HG03575 (cell line): ENCODE data around the gene METTL25B.

Experiments
- ATAC-seq: cut with Tn5 transposase; IDR thresholded peaks from one replicate; pipeline ENCODE4 v1.9.1; 2021; ENCODE audit not compliant: unreplicated experiment, insufficient number of reproducible peaks, low FRiP score; ENCODE audit errors: extremely low read depth

METTL25B gene

GRCh38 chr1:156727926-156728598, at the start of gene METTL25B:
METTL25B (plus strand) TSS chr1:156728469; CDS start chr1:156729105, 636 bp downstream.
- no peak for ATAC-seq

GRCh38 chr1:156680056-156680455, 48.2 kb upstream of the METTL25B start:
- no peak for ATAC-seq

DNA sequence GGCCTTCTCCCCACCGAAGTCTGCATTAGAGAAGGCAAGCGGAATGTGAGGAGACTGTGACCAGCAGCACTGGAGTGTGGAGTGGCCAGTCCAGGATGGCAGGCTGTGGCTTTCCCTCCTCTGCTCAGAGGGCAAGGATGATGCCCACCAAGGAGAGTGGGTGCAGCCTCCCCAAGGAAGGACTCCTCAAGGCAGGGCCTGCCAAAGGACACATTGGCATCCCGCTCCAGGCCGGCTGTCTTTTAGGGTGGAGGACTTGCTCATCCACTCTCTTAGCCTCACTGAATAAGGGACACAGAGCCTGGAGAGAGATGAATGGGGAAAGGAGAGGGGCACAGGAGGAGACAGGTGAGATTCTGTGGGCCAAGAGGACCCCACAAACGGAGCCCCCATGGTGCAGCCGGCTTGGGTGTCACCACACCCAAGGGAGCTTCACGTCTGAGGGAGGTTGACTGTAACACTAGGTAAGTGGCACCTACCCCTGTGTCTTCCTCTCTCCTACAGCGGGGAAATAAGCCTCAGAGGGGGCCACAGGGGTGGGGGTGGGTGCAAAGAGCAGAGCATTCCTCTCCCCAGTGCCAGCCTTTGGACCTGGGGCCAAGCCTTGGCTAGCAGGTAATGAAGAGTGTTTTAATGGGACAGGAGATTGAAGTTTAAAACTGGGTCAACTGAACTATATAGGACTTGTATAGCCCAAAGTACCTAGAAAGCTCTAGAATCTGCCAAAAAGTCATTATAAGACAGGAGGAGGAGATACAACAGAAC, 46.9 kb upstream of the METTL25B start:
- ATAC-seq: no peak

DNA sequence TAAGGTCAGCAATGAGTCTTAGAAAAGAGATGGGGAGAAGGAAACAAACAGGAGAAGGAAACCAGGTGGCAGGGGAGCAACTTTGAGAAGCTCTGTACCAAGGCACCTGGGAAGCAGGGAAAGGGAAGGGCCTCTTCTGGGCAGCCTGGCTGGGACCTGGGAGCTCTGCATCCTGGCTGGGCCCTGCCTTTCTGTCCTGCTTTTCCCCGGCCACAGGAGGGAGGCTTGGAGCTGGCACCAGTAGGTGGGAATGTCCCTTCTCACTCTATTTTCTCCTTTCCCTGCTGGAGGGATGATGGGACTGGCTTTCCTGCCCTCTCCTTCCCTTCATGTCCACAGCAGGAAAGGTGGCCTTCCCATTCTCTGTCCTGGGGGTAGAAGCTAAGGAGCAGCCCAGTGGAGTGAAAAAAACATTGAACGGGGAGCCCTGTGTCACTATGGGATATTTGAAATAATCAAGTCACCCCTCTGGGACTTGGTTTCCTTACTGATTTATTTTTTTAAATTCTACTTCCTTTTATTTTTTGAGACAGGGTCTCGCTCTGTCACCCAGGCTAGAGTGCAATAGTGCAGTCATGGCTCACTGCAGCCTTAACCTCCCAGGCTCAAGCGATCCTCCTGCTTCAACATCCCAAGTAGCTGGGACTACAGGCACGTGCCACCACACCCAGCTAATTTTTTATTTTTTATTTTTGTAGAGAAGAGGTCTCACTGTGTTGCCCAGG, 45.9 kb upstream of the METTL25B start:
- ATAC-seq: no peak

DNA sequence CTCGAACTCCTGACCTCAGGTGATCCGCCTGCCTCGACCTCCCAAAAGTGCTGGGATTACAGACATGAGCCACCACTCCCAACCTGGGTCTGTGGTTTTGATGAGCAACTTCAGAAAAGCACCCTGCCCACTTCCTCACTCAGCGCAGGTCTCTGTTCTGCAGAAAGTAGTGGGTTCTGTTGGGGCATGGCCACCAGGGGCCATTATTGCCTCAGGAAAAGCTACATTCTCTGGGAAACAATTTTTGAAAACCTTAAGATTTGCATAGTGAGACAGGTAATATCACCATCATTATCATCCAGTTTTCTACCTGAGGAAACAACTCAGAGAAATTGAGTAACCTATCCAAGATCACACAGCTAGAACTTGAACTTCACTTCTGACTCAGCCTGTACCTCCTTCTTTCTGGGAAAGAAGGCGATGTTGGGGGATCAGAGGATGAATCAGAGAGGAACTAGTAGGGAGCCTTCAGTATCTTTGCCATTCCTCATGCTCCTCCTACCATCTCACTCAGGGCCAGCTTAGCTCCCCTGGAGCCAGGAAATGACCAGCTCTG, 44.0 kb upstream of the METTL25B start:
- no peak for ATAC-seq

GRCh38 chr1:156689035-156689952, 39.0 kb upstream of the METTL25B start:
- no peak for ATAC-seq

- no peak for ATAC-seq
Measured at GRCh38 chr1:156689953-156690674, 38.2 kb upstream of the METTL25B start.

GRCh38 chr1:156690675-156691036, 37.6 kb upstream of the METTL25B start:
- ATAC-seq: no peak

DNA sequence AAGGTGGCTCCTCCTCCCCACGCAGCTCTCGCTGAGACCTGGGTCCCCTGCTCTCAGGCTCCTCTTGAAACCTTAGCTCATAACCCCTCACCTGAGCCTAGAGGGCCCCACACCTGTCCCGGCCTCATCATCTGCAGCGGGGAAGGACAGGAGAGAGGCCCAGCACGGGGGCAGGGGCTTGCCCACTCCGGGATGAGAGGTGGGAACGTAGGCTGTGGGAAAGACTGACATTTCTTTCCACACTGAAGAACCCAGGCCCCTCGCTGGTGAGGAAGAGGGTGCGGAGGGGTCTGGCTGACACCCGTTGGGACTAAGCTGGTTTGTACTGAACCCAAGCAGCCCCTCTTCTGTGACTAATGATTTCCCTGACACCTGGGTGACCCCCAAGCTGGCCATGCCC, 37.1 kb upstream of the METTL25B start:
- no peak for ATAC-seq

DNA sequence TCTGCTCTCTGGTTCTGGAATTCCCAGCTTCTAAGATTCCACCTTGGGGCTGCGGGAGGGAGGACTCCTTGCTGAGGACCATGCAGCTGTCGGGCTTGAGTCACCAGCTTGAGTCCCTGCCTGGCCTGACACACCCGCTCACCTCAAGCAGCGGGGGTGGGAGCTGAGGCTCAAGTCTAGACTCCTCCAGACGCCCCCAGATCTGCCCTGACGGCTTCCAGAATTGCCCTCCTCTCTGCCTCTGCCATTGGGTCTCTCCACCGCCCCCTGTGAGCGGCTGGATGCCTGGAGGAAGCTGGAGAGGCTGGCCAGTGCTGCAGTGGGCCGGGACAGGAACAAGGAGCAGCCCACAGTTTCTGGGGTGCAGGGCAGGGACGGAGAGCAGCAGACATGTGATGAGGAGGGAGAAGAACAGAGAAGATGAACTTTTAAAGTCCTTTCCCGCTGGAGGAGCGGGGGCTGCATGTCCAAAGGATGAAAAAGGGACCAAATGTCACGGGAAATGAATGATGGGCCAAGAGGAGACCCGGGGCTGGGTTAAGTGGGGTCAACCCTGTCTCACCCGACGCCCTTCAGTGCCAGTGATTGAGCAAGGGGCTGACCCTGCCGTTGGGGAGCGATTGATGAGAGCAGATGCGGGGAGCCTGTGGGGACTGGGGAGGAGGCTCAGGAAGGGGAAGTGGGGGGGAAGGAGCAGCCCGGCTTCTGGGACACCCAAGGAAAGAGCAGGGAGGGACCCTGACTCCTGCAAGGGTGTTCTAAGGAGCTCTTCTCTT, 36.4 kb upstream of the METTL25B start:
- no peak for ATAC-seq

GRCh38 chr1:156692441-156692924, 35.8 kb upstream of the METTL25B start:
- ATAC-seq: no peak

DNA sequence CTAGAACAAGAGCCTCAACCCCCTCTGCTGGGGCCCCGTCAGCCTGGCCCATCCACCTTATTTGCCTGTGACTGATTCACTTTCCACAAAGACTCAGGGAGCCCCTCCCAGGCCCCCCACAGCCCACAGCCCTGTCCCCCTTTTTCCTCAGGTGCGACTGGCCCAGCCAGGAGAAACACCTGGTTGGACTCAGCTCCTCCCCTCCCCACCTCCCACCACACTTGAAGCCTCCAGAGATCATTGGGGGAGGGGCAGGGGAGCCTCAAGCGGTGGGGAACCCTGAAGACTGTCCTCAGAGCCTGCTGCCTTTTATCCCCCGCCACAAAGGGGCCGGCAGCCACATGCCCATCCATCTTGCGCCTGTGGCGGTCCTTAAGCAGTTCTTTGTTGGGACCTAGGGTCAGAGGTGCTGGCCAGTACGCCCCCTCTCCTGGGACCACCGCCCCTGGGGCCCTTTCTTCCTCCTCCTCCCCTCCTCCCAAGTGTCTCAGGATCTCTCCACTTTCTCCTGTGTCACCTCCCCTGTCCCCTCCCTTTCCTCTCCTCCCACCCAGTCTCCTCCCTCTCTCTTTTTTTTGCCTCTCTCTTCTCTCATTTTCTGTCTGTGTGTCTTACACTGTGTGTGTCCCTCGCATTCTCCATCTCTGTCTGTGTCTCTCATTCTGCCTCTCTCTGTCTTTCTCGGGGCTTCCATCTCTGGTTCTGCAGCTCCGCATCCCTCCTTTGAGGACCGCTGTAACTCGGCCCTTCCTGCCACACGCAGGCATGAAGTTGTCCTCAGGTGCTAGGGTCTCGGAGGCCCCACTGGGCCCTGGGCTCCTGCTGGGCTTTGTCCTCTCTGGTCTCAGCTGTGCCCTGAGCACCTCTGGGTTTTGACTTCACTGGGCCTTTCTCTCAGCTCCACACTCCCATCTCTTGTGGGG, 35.1 kb upstream of the METTL25B start:
- ATAC-seq: no peak

- ATAC-seq: no peak
Measured at GRCh38 chr1:156693848-156694689, 34.2 kb upstream of the METTL25B start.

DNA sequence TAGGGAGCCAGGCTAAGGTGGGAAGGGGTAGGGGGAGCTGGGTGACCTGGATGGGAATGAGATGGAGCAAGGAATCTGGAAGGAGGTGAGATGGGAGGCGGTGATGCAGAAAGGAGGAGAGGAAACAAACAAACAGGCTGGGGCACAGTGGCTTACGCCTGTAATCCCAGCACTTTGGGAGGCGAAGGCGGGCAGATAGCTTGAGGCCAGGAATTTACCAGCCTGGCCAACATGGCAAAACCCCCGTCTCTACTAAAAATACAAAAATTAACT, 33.6 kb upstream of the METTL25B start:
- no peak for ATAC-seq

DNA sequence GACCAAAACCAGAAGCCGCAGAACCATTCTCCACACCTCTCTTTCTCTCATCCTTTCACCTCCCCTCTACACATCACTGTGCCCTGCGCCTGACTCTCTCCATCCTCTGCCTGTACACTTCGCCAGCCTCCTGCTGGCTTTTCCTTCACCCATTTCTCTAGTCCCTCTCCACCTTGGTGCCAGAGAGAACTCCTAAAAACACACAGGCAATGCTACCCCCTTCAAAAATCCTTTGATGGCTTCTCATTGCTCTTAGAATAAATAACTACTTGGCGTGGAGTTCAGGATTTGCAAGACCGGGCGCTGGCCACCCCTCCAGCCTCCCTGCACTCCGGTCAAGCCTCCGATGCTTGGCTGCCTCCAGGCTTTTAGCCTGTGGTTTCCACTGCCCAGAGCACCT, 31.5 kb upstream of the METTL25B start:
- no peak for ATAC-seq

DNA sequence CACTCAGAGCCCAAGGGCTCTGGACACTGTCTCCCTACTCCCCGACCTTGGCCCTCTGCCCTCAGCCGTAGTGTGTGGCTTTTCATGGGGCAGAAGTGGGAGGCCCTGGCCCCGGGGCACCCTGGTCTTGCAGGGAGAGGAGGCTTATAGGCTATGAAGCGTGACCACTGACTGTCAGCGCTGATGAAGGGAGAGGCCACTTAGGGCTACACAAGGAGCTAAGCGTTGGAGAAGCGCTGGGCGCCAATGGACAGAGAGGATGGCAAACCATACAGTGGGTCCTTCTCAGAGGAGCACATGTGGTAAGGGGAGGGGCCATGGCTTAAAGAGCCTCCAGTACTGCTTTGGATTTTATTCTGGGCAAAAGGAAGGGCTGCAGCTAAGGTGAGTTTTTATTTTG, 30.8 kb upstream of the METTL25B start:
- ATAC-seq: no peak
